Fibroblast of lung (primary cell): ENCODE measurements around the gene GPR176. TPM values are rescaled to one million over a fixed set of nuclear protein-coding genes. Genes with fewer than 3 reads are reported as not detected.
A peak's percentile ranks its signal among the peaks of the same experiment; 100 is the strongest.

Experiments
- DNase-seq, 2 donors: peaks; one replicate each; pipeline versions ENCODE4 v3.0.0 to v3.0.0-alpha.2; 2010; ENCODE audit warnings: low read depth in 2 of 2
- H2AFZ ChIP-seq: 2 replicates; pipeline ENCODE4 v1.5.1; 2012; ENCODE audit warnings: low read length, control low read depth, inconsistent platforms
- H3K27ac ChIP-seq: 2 replicates; pipeline ENCODE4 v1.5.1; 2011; ENCODE audit warnings: low read length, control low read depth; ENCODE audit not compliant: insufficient read depth
- H3K27me3 ChIP-seq: 2 replicates; pipeline ENCODE4 v1.5.1; 2011; ENCODE audit warnings: mild to moderate bottlenecking, low read length; ENCODE audit not compliant: control insufficient read depth, insufficient read depth
- H3K36me3 ChIP-seq: 2 replicates; pipeline ENCODE4 v1.5.1; 2011; ENCODE audit warnings: low read length; ENCODE audit not compliant: control insufficient read depth, insufficient read depth
- H3K4me1 ChIP-seq: 2 replicates; pipeline ENCODE4 v1.5.1; 2011; ENCODE audit warnings: low read length; ENCODE audit not compliant: control insufficient read depth, insufficient read depth; ENCODE audit errors: extremely low read depth
- H3K4me2 ChIP-seq: 2 replicates; pipeline ENCODE4 v1.5.1; 2011; ENCODE audit warnings: low read length, control low read depth; ENCODE audit not compliant: insufficient read depth; ENCODE audit errors: extremely low read depth
- H3K4me3 ChIP-seq, 4 experiments: fragments of 200-600 bp in 1 of 4; sonication (generic) in 1 of 4; replicated peaks in 1 of 4; 2 replicates each; pipeline ENCODE4 v1.5.1; 2011 to 2016; ENCODE audit warnings: low read length in 4 of 4, low read depth in 3 of 4, mild to moderate bottlenecking in 3 of 4, control low read depth in 2 of 4, inconsistent platforms in 1 of 4, mixed read lengths in 1 of 4; ENCODE audit not compliant: insufficient read depth in 1 of 4; ENCODE audit errors: control extremely low read depth in 1 of 4
- H3K79me2 ChIP-seq: 2 replicates; pipeline ENCODE4 v1.5.1; 2012; ENCODE audit warnings: mild to moderate bottlenecking, low read length, inconsistent platforms; ENCODE audit not compliant: control insufficient read depth, insufficient read depth
- H3K9ac ChIP-seq: 2 replicates; pipeline ENCODE4 v1.5.1; 2011; ENCODE audit warnings: mild to moderate bottlenecking, low read length, control low read depth; ENCODE audit not compliant: insufficient read depth
- H3K9me3 ChIP-seq: 2 replicates; pipeline ENCODE4 v1.5.1; 2012; ENCODE audit warnings: low read depth, low read length; ENCODE audit not compliant: control insufficient read depth, insufficient read depth
- H4K20me1 ChIP-seq: 2 replicates; pipeline ENCODE4 v1.5.1; 2011; ENCODE audit warnings: low read length; ENCODE audit not compliant: control insufficient read depth, insufficient read depth; ENCODE audit errors: extremely low read depth
- CTCF ChIP-seq, 2 donors: IDR thresholded peaks in 1 of 2; conservative IDR thresholded peaks in 1 of 2; 1 replicate in 1 of 2; 2 replicates in 1 of 2; pipeline ENCODE4 v1.5.1; 2011 to 2012; ENCODE audit warnings: low read length in 2 of 2, control low read depth in 1 of 2, inconsistent platforms in 1 of 2, low read depth in 1 of 2, mild to moderate bottlenecking in 1 of 2
- EZH2 ChIP-seq: IDR thresholded peaks from 2 replicates; pipeline ENCODE4 v1.5.1; 2012; ENCODE audit warnings: low read length, control low read depth, mild to moderate bottlenecking; ENCODE audit errors: missing control alignments
- polyA plus RNA-seq, 2 donors: library from polyadenylated mRNA; depleted of rRNA in 1 of 2; stranded (reverse) in 1 of 2; unstranded in 1 of 2; fragments of >200 nt; gene quantifications; 2 replicates each; pipeline ENCODE4 v1.2.1, GENCODE V29; 2011 to 2012; ENCODE audit warnings: missing spikeins in 1 of 2
- total RNA-seq: library from RNA; depleted of rRNA; stranded (reverse); fragments of >200 nt; gene quantifications from 2 replicates; pipeline ENCODE4 v1.2.1, GENCODE V29; 2014

GPR176 gene
- total and polyA plus RNA-seq, 2 donors (not counting 1 experiment from before 2014, with no cell fraction given): 124 to 179 TPM

DNA sequence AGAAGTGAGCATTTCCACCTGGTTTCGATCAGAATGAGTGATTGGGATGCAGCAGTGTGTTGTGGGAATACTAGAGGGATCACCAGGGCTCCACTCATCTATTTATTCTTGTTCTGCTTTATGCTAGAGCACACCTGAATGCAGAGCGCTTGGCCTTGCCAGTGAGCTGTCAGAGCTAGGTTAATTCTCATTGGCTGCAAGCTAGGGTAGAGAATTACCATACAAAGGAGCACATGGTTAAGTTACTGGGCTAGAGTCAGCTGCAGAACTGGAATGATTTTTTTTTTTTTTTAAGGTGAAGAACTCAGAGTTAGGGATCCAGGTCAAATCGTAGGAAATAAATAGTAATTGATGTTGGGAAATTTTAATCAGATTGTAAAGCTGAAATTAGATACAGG, 22.7 kb upstream of the GPR176 start:
- peaks cover 6% of the 10 kb centered on the region for H3K36me3 ChIP-seq
- H3K4me3 ChIP-seq: no peak overlapping the region
- no peak overlapping the region for H3K27ac ChIP-seq
- no peaks in the 10 kb centered on the region for H3K9me3 ChIP-seq
- no peaks in the 10 kb centered on the region for H4K20me1 ChIP-seq
- H3K27me3 ChIP-seq: no peaks in the 10 kb centered on the region
- peaks cover 23% of the 10 kb centered on the region for H3K79me2 ChIP-seq
- H3K9ac ChIP-seq: no peak overlapping the region
- no peak for DNase-seq
- H3K4me2 ChIP-seq: peak overlapping the region; percentile 27
- no peak overlapping the region for H2AFZ ChIP-seq
- H3K4me1 ChIP-seq: peaks cover 11% of the 10 kb centered on the region
- no peak for TF ChIP-seq EZH2
- no peak for TF ChIP-seq CTCF (conservative IDR thresholded peaks at IDR 0.05 in 1 of 2, IDR thresholded peaks at IDR 0.05 in 1 of 2; ENCODE audit: low read depth in 1 of 2, low read length in 2 of 2)

DNA sequence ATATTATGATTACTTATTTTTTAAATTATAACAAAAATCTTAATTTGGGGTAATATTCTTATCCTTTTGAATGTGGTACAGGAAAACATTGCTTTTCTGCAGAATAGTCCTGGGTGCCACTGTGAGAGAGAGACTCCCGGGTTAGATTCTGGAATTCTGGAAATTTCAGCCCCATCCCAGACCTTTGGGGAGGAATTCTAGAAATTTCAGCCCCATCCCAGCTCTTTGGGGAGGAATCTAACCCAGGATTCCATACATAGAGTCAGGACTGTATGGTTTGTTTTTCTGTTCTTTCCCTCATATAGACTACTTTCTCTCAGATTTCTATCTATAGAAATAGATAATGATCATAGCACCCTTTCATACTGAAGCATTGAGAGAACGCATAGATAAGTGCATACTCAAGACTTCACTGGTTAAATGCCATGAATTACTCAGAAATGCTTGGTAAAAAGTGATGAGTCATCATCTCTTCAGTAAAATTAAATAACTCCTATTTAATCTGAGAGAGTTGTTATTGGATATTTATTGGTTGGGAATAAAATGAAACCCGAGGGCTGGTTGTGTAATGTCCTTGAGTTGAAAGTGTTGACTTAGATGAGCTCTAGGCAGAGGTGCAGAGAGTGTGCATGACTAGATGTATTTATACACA, 22.2 kb upstream of the GPR176 start:
- peak; percentile 68 to 72 for DNase-seq
- peaks cover 8% of the 10 kb centered on the region for H3K4me1 ChIP-seq
- peaks cover 6% of the 10 kb centered on the region for H3K36me3 ChIP-seq
- H3K27me3 ChIP-seq: no peaks in the 10 kb centered on the region
- H4K20me1 ChIP-seq: no peaks in the 10 kb centered on the region
- no peak overlapping the region for H3K9ac ChIP-seq
- peaks cover 25% of the 10 kb centered on the region for H3K79me2 ChIP-seq
- no peak overlapping the region for H2AFZ ChIP-seq
- no peak overlapping the region for H3K27ac ChIP-seq
- H3K4me2 ChIP-seq: peak overlapping the region; percentile 27
- no peaks in the 10 kb centered on the region for H3K9me3 ChIP-seq
- no peak overlapping the region for H3K4me3 ChIP-seq
- TF ChIP-seq CTCF (conservative IDR thresholded peaks at IDR 0.05 in 1 of 2, IDR thresholded peaks at IDR 0.05 in 1 of 2; ENCODE audit: low read depth in 1 of 2, low read length in 2 of 2): no peak

DNA sequence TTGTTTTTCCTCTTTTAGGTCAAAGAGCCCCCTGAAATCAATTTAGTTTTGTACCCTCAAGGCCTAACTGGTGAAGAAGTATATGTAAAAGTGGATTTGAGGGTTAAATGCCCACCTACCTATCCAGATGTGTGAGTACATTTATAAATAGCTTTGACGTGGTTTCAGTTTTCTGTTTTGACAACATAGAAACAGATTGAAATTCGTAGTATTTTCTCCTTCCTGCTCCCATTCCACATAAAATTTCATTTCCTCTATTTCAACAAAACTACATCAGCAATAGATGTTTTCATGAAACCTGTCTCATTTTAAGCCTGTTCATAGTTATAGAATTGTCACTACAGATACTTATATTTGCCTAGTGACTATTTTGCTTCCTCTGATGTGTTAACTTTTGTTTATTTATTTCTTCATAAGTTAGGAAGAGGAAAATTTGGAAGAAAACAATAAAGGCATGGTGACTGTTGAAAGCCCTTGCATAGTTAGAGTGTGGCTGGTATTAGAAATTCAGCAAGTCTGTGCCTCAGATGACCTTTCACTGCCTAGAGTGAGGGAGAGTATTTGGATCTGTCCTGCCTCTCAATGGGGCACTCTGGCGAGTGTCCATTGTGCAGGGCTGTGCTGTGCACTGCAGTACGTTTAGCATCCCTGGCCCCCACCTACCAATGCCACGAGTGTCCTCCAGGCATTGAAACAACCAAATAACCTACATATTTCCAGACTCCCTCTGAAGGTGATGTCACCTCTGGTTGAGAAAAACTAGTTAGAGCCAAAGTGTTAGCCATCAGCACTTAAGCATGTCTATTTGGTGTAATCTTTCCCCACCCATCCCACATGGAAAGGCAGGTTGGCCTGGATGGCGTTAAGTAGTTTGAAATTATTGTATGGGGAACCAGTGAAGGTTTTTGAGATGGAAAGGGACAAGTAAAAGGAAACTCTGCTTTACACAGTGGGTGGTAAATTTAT, 19.7 kb upstream of the GPR176 start:
- Histone ChIP-seq H3K9me3 (no peaks in the 10 kb centered on the region), H3K36me3 (peaks cover 6% of the 10 kb centered on the region), H4K20me1 (no peaks in the 10 kb centered on the region), H3K27ac (no peak overlapping the region), H2AFZ (no peak overlapping the region), H3K4me3 (no peak overlapping the region), H3K79me2 (peaks cover 44% of the 10 kb centered on the region), H3K4me2 (no peak overlapping the region), H3K9ac (no peak overlapping the region), H3K4me1 (peaks cover 13% of the 10 kb centered on the region), H3K27me3 (no peaks in the 10 kb centered on the region)
- no peak for TF ChIP-seq CTCF (conservative IDR thresholded peaks at IDR 0.05 in 1 of 2, IDR thresholded peaks at IDR 0.05 in 1 of 2; ENCODE audit: low read depth in 1 of 2, low read length in 2 of 2)
- TF ChIP-seq EZH2: no peak
- DNase-seq: no peak
